ENCODE results near the gene EBP.

The EBP gene

DNA sequence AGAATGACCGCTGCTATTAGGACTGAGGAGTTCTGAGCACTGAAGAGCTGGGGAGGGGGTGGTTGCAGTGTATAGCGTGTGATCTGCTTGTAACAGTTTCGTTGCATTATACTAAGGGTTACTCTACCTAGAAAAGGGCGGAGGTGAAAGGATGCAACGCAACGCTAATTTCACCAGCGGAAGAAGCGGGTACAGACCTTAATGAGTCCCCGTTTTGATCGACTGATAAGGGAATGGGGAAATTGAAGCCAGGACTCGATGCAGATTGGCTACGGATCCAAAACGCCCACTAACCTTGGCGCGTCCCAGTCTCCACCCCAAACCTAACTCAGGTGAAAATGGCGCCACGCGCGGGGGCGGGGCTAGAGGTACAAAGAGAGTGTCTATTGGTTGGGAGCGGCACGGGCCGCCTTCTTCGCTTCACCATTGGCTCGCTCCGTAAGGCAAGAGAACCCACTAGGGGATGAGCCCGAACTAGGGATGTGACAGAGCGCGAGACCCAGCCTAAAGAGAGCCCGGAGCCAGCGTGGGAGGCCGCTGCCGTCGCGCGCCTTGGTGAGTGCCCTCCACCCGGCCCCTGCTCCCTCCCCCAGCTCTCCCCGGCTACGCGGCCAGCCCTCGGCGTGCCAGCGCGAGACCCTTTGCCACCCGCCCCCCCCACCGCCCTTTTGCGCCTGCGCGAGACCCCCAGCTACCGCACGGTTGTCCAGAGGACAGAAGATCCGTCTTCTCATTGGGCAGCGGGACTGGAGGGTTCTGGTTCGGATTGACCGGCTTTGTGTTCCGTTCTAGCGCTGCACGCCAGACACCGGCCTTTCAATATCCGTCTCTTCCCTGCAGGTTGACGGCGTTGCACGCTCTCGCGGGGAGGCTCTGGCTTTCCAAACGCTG, at the start of gene EBP:
TSS of gene EBP (plus strand) at position 456 of the 891 bp plus-strand sequence. CDS start 1,964 bp downstream, outside the sequence.
- in situ Hi-C loops (cut with HindIII; ENCODE audit: low pct_ligation_motif_present, low pct_unique_long_range_greater_than_20kb, low sequenced_read_pairs), result no loop called here

DNA sequence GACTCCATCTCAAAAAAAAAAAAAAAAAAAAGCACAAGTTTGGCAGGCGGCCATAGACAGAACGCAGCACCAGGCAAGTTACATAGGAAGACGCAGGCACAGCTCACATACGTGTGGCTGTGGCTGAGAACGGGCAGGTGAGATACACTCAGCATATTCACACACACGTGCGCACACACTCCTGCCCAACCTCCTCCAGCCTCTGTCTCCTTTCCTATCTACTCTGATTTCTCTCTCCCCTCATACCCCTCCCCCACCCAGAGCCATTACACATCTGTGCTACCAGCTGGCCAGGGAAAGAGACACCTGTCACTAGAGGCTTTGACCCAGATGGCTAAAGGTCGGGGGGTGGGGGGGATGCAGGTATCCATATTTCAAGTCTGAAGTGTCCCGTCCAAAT, 49.4 kb upstream of the EBP start:
- in situ Hi-C loops (cut with HindIII; ENCODE audit: low pct_ligation_motif_present, low pct_unique_long_range_greater_than_20kb, low sequenced_read_pairs), result no loop called here
- DNase-seq, result no peak

More for the DNA sequence above, at the start of gene EBP:
- peak; percentile 88 for DNase-seq

DNA sequence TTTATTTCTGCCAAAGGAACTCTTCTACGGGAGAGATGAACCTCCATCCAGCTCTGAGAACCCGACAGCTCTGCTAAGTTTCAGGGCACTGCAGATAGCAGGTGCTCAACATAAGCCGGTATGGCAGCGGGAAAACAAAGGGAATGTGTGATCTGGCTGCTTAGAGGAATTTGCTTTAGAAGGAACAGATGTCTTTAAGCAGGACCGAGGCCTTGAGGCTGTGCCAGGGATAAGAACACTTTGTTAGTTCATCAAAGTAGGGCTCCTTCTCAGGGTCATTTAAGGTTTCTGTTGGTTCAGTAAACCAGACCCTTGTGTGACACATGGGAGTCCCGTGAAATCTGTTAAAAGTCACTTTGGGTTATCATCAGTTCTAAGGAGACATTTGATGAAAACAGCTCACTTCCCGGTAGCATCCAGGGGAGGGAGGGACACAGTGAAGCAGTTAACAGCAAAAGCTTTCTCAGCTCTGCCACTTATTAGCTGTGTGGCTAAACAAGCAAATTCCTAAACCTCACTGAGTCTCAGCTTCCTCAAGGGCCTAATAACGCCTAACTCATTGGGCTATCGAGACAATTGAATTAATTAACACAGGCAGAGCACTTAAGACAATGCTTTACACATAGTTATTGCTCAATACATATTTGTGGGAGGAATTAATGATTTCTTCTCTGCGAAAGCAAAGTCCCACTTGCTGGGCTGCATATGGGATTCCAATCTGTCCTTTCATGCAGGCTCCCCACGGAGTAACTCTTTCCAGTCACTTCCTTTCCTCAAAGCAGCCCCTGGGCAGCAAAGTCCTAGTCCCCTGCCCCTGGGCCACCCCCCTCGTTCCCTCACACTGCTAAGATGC, 48.5 kb upstream of the EBP start:
- in situ Hi-C loops (cut with HindIII; ENCODE audit: low pct_ligation_motif_present, low pct_unique_long_range_greater_than_20kb, low sequenced_read_pairs), result no loop called here

DNA sequence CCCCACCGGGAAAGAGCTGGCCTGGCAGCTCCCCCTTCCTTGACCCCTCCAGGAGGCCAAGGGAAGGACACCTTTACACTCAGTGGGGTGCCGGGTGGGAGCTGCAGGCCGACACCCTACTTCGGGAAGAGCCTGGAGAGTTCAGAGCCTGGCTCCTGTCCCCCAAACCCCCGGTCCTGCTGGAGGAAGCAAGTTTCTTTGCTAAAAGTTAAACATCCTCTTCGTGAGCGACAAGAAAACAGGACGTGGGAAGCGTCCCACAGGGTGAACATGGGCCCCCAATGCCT, 48.0 kb upstream of the EBP start:
- in situ Hi-C loops (cut with HindIII; ENCODE audit: low pct_ligation_motif_present, low pct_unique_long_range_greater_than_20kb, low sequenced_read_pairs), result no loop called here
- DNase-seq, result no peak

More for the DNA sequence above, 48.5 kb upstream of the EBP start:
- no peak for DNase-seq

DNA sequence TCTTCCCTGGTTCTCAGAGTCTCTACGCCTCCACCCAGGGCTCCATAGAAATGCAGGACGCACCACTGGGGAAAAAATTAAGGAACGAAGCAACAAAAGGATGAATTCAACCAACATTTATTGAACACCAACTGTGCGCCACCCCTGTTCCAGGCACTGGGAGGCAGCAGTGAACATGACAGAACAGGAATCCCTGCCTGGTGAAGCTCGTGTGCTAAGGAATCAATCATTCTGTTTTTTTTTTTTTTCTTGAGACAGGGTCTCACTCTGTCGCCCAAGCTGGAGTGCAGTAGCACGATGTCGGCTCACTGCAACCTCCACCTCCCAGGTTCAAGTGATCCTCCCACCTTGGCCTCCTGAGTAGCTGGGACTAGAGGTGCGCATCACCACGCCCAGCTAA, 47.5 kb upstream of the EBP start:
- DNase-seq, result peak; percentile 19
- in situ Hi-C loops (cut with HindIII; ENCODE audit: low pct_ligation_motif_present, low pct_unique_long_range_greater_than_20kb, low sequenced_read_pairs), result no loop called here

DNA sequence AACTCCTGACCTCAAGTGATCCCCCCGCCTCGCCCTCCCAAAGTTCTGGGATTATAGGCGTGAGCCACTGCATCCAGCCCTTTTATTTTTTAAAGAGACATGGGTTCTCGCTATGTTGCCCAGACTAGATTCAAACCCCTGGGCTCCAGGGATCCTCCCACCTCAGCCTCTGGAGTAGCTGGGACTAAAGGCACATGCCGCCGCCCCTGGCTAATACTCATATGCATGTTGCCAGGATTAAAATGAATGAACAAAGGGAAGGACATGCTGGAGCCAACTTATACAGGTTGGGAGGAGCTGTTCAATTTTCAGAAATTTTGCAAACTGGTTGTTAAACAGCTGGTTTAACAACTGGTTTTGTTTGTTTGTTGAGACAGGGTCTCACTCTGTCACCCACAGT, 47.0 kb upstream of the EBP start:
- DNase-seq, result no peak
- in situ Hi-C loops (cut with HindIII; ENCODE audit: low pct_ligation_motif_present, low pct_unique_long_range_greater_than_20kb, low sequenced_read_pairs), result no loop called here

DNA sequence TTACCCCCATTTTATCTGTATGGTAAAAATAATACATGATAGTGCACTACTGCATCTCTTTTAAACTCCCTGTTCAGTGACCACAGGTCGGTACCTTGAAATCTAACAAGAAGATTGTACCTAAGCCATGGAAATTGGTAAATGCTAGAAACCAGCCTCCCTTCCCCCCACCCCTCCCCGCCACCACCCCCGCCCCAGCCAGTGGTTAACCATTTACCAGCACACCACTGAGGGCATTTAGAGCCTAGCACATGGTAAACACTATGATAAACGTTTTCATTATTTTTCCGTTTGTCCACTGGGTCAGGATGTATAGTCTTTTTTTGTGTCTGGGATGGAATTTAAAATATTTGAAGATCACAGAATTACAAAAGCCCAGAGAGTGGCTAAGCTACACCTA, 46.3 kb upstream of the EBP start:
- in situ Hi-C loops (cut with HindIII; ENCODE audit: low pct_ligation_motif_present, low pct_unique_long_range_greater_than_20kb, low sequenced_read_pairs), result no loop called here

DNA sequence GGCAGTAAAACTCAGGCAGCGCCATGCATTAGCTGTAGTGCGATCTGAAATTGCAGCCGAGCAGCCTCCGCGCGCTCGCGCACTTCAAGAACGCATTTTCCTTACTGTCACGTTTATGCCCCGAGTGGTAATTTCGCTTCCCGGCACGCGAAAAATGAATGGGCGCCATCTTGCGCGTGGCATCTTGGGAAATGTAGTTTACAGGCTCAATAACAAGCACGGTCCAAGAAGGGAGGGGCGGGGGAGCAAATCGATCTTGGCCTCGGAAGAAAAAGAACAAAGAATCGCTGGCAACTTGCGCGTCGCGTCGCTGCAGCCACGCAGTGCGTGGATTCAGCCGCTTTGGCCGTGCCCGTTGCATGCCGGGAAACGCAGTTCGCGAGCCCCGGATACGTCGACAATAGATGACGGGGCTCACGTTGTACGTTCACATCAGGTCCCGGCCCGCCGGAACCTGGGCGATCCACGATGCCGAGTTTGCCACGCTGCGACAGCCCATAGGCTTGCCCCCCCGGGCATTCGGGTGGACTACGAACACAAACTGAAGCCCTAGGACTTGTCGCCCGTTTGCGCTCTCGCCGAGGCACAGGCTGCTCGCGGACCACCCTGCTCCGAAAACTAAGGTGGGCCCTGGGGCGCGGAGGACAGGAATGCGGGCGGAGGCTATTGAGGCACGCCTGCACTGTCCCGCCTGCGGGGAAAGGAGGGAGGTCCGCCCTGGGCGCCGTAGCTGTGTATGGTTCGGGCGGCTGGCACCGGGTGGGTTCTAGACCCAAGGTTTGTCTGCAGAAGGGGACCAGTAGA, 45.6 kb upstream of the EBP start, which contains the start of gene FTSJ1:
TSS of gene FTSJ1 (plus strand) at position 426 of the 804 bp plus-strand sequence. CDS start 1,849 bp downstream, outside the sequence.
- peak; percentile 68 for DNase-seq
- in situ Hi-C loops (cut with HindIII; ENCODE audit: low pct_ligation_motif_present, low pct_unique_long_range_greater_than_20kb, low sequenced_read_pairs), result no loop called here

More for the DNA sequence above, 46.3 kb upstream of the EBP start:
- no peak for DNase-seq

DNA sequence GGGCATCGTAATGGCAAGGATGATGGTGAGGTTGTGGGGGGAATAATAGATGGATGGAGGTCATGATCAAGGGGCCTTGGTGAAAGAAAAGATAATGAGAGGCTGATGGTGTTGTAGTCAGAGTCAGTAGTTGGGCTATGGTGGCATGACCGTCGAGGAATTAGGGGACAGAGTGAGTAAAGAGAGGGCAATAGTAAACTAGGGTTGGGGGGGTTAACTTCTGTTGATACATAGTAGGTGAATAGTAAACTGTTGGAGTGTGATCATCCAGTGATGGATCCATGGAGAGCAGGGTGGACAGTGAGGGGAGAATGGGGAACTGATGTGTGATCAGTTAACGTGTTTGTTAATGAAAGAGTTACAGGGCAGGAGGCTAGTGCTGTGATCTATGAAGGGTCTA, 44.7 kb upstream of the EBP start:
- no peak for DNase-seq
- in situ Hi-C loops (cut with HindIII; ENCODE audit: low pct_ligation_motif_present, low pct_unique_long_range_greater_than_20kb, low sequenced_read_pairs), result no loop called here

DNA sequence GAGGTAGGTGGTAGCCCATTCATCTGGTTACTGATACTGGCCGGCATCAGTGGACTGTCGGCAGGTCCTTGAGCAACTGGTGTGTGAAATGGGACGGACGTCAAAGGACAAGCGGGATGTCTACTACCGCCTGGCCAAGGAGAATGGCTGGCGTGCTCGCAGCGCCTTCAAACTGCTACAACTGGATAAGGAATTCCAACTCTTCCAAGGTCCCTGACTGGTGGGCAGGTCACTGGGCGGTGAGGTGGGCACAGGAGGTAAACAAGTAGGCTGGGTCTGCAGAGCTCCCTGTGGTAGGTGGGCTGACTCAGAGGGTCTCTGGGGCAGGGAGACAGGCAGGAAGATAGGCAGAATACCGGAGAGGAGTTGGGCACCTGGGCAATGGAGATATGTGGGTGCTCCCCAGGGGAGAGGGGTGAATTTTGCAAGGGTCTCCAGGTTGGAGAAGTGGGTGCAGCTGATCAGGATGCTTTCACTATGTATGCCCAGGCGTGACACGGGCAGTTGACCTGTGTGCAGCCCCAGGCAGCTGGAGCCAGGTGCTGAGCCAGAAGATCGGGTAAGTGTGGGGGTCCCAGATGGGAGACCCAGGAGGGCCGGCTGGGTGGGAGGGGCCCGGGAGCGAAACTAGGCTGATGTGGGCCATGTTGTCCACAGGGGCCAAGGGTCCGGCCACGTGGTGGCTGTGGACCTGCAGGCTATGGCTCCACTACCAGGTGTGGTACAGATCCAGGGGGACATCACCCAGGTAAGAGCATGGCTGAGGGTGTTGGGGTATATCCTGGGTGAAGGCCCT, 43.5 kb upstream of the EBP start:
- DNase-seq, result no peak
- in situ Hi-C loops (cut with HindIII; ENCODE audit: low pct_ligation_motif_present, low pct_unique_long_range_greater_than_20kb, low sequenced_read_pairs), result no loop called here

DNA sequence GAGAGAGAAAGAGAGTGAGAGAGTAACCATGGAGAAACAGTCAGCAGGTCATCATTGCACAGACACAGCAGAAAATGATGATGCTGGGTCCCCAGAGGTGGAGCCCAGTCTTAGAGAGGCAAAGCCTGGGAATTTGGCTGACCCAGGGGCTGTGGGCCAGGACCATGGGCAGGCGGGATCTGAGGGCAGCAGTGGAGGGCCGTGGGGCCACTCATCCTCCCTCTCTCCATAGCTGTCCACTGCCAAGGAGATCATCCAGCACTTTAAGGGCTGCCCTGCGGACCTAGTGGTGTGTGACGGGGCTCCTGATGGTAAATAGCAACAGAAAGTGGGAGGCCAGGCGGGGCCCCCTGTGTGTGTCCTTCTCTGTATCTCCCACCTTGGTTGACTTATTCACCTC, 42.8 kb upstream of the EBP start:
- no peak for DNase-seq
- in situ Hi-C loops (cut with HindIII; ENCODE audit: low pct_ligation_motif_present, low pct_unique_long_range_greater_than_20kb, low sequenced_read_pairs), result no loop called here

DNA sequence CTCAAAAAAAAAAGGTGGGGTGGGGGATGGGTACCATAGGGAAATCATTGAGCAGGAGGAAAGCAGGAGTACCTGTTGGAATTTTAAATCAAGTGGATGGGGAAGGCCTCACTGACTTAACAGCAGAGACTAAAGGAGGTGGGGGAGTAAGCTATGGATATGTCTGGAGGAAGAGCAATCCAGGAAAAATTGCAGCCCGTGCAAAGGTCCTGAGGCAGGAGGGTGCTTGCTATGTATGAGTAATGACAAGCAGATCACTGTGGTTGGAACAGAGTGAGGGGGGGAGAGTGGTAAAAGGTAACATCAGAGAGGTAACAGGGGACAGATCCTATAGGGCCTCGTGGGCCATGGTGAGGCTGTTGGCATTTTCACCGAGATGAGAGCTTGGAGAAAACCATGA, 41.5 kb upstream of the EBP start:
- in situ Hi-C loops (cut with HindIII; ENCODE audit: low pct_ligation_motif_present, low pct_unique_long_range_greater_than_20kb, low sequenced_read_pairs), result no loop called here
- DNase-seq, result no peak

DNA sequence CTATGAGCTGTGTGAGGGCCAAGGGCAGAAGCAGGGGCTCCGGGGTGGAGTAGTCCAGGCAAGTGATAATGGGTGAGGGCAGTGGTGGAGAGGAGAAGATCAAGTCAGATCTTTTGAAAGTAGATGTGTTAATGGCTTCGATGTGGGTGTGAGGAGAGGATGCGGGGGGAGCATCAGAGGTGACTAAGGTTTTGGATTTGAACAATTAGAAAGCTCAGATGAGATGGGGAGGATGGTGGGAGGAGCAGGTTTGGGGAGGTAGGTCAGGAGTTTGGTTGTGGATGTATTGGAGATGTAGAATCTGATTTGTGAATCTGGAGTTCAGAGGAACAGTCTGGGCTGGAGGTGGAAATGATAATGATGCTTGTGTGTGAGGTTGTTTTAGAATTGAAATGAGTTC, 41.0 kb upstream of the EBP start:
- in situ Hi-C loops (cut with HindIII; ENCODE audit: low pct_ligation_motif_present, low pct_unique_long_range_greater_than_20kb, low sequenced_read_pairs), result no loop called here
- no peak for DNase-seq

DNA sequence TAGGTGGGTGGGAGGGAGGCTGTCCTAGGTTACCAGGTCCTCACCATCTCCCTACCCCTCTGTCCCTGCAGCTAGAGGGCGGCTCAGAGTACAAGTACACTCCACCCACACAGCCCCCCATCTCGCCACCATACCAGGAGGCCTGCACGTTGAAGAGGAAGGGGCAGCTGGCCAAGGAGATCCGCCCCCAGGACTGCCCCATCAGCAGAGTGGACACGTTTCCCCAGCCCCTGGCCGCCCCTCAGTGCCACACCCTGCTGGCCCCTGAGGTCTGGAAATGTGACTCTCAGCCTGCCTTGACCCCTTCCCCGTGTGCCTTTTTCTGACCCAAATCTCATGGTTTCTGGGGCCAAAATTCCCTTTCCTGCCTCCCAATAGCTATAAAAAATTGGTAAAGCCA, 39.1 kb upstream of the EBP start:
- no peak for DNase-seq
- in situ Hi-C loops (cut with HindIII; ENCODE audit: low pct_ligation_motif_present, low pct_unique_long_range_greater_than_20kb, low sequenced_read_pairs), result no loop called here

DNA sequence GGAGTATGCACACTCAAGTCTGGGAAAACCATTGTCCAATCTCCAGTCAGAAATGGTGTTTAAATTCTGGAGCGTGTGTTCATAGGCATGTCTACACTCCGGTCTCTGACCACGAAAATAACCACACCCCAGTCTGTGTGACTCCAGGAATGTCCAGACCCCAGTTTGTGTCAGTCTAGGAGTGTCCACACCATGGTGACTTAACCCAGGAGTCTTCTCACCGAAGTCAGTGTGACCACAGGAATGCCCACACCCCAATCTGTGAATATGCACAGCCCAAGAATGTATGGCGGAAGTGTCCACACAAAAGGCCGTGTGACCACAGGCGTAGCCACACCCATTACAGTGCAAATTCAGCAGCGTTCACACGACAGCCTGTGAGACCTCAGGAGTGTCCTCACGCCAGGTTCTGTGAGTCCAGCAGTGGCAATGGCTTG, 34.2 kb upstream of the EBP start:
- in situ Hi-C loops (cut with HindIII; ENCODE audit: low pct_ligation_motif_present, low pct_unique_long_range_greater_than_20kb, low sequenced_read_pairs), result no loop called here
- peak; percentile 48 for DNase-seq

DNA sequence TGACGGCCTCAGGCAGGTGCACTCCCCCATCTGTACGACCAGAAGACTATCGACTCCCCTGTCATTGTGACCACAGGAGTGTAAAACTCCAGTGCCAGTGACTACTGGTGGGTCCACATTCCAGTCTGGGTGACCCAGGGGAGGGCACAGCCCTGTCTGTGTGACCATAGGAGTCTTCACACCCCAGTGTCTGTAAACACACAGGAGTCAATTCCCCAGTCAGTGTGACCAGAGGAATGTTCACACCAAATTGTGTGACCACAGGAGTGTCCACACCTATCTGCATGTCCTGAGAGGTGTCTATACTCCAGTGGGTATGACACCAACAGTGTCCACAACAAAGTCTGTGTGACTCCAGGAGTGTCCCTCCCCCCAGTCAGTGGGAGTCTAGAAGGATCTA, 33.6 kb upstream of the EBP start:
- in situ Hi-C loops (cut with HindIII; ENCODE audit: low pct_ligation_motif_present, low pct_unique_long_range_greater_than_20kb, low sequenced_read_pairs), result no loop called here
- DNase-seq, result no peak

DNA sequence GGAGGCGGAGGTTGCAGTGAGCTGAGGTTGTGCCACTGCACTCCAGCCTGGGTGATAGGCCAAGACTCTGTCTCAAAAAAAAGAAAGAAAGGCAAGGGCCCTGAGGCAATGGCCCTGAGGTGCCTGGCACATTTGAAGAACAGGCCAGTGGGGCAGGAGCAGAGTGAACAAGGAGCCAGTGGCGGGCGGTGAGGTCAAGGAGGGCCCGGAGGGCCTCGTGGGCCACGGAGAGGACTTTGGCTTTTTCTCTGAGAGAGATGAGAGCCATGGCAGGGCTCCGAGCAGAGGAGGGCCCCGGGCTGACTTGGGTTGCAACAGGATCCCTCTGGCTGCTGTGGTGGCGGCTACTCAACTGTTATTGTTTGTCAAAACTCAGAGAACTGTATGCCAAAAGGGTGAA, 32.3 kb upstream of the EBP start:
- DNase-seq, result no peak
- in situ Hi-C loops (cut with HindIII; ENCODE audit: low pct_ligation_motif_present, low pct_unique_long_range_greater_than_20kb, low sequenced_read_pairs), result no loop called here

DNA sequence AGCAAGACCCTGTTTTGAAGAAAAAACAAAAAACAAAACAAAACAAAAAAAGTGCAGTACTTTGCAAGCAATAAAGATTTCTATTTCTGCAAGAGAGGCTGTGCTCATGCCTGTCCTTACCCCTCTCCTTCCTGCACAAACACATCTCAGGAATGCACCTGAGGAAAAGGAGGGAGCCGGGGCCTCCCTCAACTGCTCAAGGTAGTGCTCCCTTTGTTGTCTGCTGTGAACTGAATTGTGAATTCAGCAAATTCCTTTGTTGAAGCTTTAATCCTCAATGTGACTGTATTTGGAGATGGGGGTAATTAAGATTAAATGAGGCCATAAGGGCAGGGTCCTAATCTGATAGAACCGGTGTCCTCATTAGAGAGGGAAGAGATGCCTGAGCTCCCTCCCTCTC, 31.7 kb upstream of the EBP start:
- no peak for DNase-seq
- in situ Hi-C loops (cut with HindIII; ENCODE audit: low pct_ligation_motif_present, low pct_unique_long_range_greater_than_20kb, low sequenced_read_pairs), result no loop called here

Data from ACHN (cell line).